Brain microvascular endothelial cell (primary cell): Measurements from ENCODE around the gene NEURL3.

Experiments
- DNase-seq: peaks from one replicate; pipeline ENCODE4 v3.0.0-alpha.2; 2020
- H3K27ac ChIP-seq: fragments of 250-450 bp; sonication (Bioruptor Pico); 2 replicates; pipeline ENCODE4 v1.5.1; 2020; ENCODE audit warnings: mild to moderate bottlenecking, moderate library complexity
- H3K27me3 ChIP-seq: fragments of 250-450 bp; sonication (Bioruptor Pico); replicated peaks from 2 replicates; pipeline ENCODE4 v1.5.1; 2020; ENCODE audit warnings: mild to moderate bottlenecking
- H3K36me3 ChIP-seq: fragments of 250-450 bp; sonication (Bioruptor Pico); replicated peaks from 2 replicates; pipeline ENCODE4 v1.5.1; 2020; ENCODE audit warnings: mild to moderate bottlenecking
- H3K4me3 ChIP-seq: 2 replicates; pipeline ENCODE4 v1.5.1; 2011; ENCODE audit warnings: low read depth, mild to moderate bottlenecking, control low read depth, low read length, moderate library complexity
- CTCF ChIP-seq: IDR thresholded peaks from 2 replicates; pipeline ENCODE4 v1.5.1; 2011; ENCODE audit warnings: low read depth, mild to moderate bottlenecking, moderate library complexity, low read length, control low read depth, inconsistent platforms; ENCODE audit errors: missing control alignments
- in situ Hi-C: cut with HindIII; loops from 2 replicates; pipeline ENCODE4 v1.10.0; 2017; ENCODE audit warnings: low sequenced_read_pairs, low pct_ligation_motif_present

Gene NEURL3

GRCh38 chr2:96526101-96526591, 21.0 kb upstream of the NEURL3 start:
- in situ Hi-C loops, result no loop called here
- Histone ChIP-seq H3K27me3 (no peaks in the 10 kb centered on the region), H3K36me3 (no peaks in the 10 kb centered on the region), H3K4me3 (no peak overlapping the region), H3K27ac (no peak overlapping the region)
- no peak for TF ChIP-seq CTCF
- DNase-seq, result no peak

- Histone ChIP-seq H3K27me3 (no peaks in the 10 kb centered on the region), H3K36me3 (no peaks in the 10 kb centered on the region), H3K4me3 (no peak overlapping the region), H3K27ac (no peak overlapping the region)
- in situ Hi-C loops, result no loop called here
- no peak for TF ChIP-seq CTCF
- no peak for DNase-seq
Measured at GRCh38 chr2:96525211-96525507, 20.0 kb upstream of the NEURL3 start.

GRCh38 chr2:96524482-96525210, 19.5 kb upstream of the NEURL3 start:
- Histone ChIP-seq H3K27ac (no peak overlapping the region), H3K4me3 (no peak overlapping the region), H3K36me3 (no peaks in the 10 kb centered on the region), H3K27me3 (no peaks in the 10 kb centered on the region)
- no peak for DNase-seq
- in situ Hi-C loops, result no loop called here
- no peak for TF ChIP-seq CTCF

GRCh38 chr2:96523659-96524481, 18.7 kb upstream of the NEURL3 start:
- no peak for TF ChIP-seq CTCF
- in situ Hi-C loops, result no loop called here
- Histone ChIP-seq H3K27ac (no peak overlapping the region), H3K4me3 (no peak overlapping the region), H3K27me3 (no peaks in the 10 kb centered on the region), H3K36me3 (no peaks in the 10 kb centered on the region)
- no peak for DNase-seq

GRCh38 chr2:96522304-96523203, 17.4 kb upstream of the NEURL3 start:
- H3K27me3 ChIP-seq, result no peaks in the 10 kb centered on the region
- in situ Hi-C loops, result no loop called here
- H3K27ac ChIP-seq, result no peak overlapping the region
- TF ChIP-seq CTCF, result no peak
- H3K4me3 ChIP-seq, result no peak overlapping the region
- H3K36me3 ChIP-seq, result no peaks in the 10 kb centered on the region
- no peak for DNase-seq
